ENCODE measurements around the gene APOBEC3B.
"Not testable (repeated sequence)": the region's sequence is repeated elsewhere in the genome, so short reads cannot be mapped to it uniquely, and the experiment has no call there.

Gene APOBEC3B

DNA sequence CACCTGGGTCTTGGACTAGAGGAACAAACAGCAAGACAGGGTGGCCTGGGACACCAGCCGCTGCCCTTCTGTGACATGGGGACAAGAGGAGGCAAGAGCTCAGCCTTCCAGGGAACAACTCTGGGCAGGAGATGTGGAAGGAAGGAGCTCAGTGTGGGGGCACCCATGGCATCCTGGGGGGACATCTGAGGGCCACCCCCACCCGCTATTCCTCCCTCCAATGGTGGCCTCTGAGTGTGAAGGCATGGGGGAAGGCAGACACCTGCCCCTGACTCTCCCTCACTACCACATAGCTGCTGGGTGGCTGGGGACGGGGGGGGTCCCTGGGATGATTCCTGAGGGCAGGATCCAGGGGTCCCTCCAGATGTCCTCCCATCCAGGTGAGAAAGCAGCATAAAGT is 4.5 kb downstream of the APOBEC3B start:
- TF ChIP-seq, protein P1, sequence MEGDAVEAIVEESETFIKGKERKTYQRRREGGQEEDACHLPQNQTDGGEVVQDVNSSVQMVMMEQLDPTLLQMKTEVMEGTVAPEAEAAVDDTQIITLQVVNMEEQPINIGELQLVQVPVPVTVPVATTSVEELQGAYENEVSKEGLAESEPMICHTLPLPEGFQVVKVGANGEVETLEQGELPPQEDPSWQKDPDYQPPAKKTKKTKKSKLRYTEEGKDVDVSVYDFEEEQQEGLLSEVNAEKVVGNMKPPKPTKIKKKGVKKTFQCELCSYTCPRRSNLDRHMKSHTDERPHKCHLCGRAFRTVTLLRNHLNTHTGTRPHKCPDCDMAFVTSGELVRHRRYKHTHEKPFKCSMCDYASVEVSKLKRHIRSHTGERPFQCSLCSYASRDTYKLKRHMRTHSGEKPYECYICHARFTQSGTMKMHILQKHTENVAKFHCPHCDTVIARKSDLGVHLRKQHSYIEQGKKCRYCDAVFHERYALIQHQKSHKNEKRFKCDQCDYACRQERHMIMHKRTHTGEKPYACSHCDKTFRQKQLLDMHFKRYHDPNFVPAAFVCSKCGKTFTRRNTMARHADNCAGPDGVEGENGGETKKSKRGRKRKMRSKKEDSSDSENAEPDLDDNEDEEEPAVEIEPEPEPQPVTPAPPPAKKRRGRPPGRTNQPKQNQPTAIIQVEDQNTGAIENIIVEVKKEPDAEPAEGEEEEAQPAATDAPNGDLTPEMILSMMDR (IDR thresholded peaks at IDR 0.05; ENCODE audit: insufficient read depth, low read depth, low read length, missing control alignments) = no peak
- no peak for DNase-seq (ENCODE audit: low read depth)
- H3K4me3 ChIP-seq (ENCODE audit: low read depth, low read length) = no peak overlapping the region

DNA sequence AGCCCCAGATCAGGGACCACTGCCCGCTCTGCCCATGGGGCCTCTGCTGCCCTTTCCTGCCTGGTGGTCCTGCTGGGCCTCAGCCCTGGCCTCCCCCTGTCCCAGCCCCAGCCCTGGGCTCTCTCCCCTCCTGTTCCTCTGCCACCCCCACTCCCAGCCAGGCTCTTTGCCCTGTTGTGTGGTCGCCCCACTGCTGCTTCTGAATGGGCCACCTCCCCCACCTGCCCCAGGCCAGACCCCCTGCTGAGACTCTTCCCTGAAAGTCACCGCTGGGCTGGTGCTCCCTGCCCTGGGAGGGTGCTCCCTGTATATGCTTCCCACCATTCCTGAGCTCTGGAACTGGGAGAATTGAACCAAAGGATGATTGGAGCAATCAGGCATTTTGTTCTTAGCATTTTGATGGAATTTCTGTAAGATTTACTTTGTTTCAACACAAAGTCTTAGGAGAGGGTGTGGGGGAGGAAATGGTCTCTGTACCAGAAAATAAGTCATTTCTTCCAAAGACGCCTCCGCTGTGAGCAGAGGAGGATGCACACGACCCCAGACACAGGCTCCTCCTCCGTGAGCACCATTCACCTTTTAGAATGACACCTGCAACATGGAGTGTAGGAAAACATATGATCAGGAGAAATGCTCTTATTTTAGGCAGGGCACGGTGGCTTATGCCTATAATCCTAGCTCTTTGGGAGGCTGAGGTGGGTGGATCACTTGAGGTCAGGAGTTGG is 5.2 kb downstream of the APOBEC3B start:
- TF ChIP-seq, protein P1 (IDR thresholded peaks at IDR 0.05; ENCODE audit: insufficient read depth, low read depth, low read length, missing control alignments) = no peak
- DNase-seq (ENCODE audit: low read depth) = no peak
- H3K4me3 ChIP-seq (ENCODE audit: low read depth, low read length) = no peak overlapping the region

DNA sequence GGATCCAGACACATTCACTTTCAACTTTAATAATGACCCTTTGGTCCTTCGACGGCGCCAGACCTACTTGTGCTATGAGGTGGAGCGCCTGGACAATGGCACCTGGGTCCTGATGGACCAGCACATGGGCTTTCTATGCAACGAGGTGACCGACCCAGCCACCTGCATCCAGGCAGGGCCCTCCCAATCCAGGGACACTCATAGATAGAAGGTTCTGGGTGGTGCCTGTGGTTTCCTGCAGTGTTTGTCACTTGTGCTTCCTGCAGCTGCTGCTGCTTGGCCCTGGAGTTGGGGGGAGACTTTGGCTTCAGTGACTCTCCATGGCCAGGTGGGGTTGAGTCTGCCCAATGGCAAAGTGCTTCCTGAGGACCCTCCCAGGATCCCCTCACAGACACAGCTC is 7.3 kb downstream of the APOBEC3B start:
- no peak for DNase-seq (ENCODE audit: low read depth)
- TF ChIP-seq, protein P1 (IDR thresholded peaks at IDR 0.05; ENCODE audit: insufficient read depth, low read depth, low read length, missing control alignments) = no peak
- no peak overlapping the region for H3K4me3 ChIP-seq (ENCODE audit: low read depth, low read length)

DNA sequence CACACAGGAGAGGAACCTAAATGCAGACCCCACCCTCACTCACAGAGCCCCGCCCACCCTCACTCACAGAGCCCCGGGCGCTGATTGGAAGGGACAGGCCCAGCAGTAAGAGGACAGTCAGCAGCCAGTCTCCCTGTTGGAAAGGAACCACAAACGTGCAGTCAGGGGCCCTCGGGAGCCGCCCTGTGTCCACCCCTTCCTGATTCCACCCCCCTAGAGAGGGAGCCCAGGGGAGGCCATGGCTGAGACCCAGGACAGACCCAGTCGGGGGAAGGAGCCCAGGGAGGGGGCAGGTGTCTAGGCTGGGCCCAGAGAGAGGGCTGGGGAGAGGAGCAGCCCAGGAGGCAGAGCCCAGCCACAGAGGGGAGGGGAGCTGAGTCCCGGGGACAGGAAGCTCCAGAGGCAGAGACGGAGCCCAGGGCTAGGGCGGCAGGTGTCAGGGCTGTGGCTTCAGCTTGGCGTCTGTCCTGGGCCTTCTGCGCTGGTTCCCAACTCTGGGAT is 10.8 kb downstream of the APOBEC3B start:
- H3K4me3 ChIP-seq (ENCODE audit: low read depth, low read length); DNase-seq (ENCODE audit: low read depth): not testable (repeated sequence)

DNA sequence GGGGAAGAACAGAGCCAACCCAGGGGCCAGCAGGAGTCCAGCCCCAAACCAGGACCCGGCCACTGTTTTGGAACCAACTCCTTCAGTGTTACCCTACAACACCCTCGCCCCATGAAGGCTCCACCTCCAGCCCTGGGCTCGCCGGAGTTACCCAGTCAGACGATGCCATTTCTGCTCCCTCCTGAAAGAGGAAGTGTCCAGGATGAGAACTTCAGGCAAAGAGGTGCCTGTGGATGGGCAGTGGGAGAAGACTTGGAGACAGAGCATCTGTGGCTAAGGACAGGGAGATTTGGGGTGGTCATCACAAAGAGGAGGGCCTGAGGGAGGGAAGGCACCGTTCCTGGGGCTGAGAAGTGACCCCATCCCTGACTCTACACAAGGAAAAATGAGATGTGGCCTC is 14.0 kb downstream of the APOBEC3B start:
- no peak overlapping the region for H3K4me3 ChIP-seq (ENCODE audit: low read depth, low read length)
- DNase-seq (ENCODE audit: low read depth) = no peak
- TF ChIP-seq, protein P1 (IDR thresholded peaks at IDR 0.05; ENCODE audit: insufficient read depth, low read depth, low read length, missing control alignments) = no peak

DNA sequence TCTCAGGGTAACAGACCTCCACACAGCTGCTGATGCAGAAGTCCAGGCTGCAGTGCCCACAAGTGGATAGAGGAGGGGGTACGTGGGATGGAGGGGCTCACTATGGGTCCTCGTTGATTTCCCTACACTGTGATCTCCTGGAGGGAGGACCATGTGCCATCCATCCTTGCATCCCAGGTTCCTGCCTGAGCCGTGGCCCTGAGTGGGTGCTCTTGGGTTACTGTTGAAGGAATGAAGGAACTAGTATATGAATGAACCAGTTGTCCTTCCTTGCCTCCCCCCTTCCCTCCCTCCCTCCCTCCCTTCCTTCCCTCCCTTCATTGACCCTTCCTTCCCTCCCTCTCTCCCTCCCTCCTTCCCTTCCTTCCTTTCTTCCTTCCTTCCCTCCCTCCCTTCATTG is 15.4 kb downstream of the APOBEC3B start:
- TF ChIP-seq, protein P1 (IDR thresholded peaks at IDR 0.05; ENCODE audit: insufficient read depth, low read depth, low read length, missing control alignments) = no peak
- no peak overlapping the region for H3K4me3 ChIP-seq (ENCODE audit: low read depth, low read length)
- no peak for DNase-seq (ENCODE audit: low read depth)

DNA sequence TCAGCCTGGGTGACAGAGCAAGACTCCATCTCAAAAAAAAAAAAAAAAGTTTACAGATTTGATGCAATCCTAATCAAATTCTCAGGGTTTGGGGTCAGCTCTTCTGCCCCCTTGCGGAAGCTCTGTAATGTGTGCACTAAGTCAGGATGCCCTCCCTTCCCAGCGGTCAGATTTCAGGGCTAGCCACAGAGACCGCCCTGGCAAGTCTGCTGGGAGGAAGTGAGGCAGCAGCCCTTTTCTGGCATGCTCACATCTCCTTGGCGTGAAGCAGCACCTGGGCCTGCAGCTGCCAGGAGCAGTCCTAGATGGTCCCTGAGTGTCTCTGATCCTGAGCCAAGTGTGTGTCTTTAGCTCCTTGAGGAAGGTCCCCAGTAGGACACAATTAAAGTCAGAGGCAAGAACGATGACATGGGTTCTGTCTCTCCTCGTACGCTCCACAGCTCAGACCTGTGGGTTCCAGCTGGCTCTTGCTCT is 21.1 kb downstream of the APOBEC3B start:
- H3K4me3 ChIP-seq (ENCODE audit: low read depth, low read length) = no peak overlapping the region
- TF ChIP-seq, protein P1 (IDR thresholded peaks at IDR 0.05; ENCODE audit: insufficient read depth, low read depth, low read length, missing control alignments) = peak; percentile 69
- peak; percentile 93 for DNase-seq (ENCODE audit: low read depth)

Data from GM12865 (cell line).